Stimulated activated CD4-positive, alpha-beta T cell treated with anti-CD3 and anti-CD28 coated beads, Interleukin-4, amount 100 ng/mL, for 48 hours (primary cell): ENCODE results near the gene CXorf38.

Source experiments
- DNase-seq, 2 donors: peaks; one replicate each; pipeline ENCODE4 v3.0.0-alpha.2; 2020; ENCODE audit warnings: low read depth in 2 of 2

Gene CXorf38, protein sequence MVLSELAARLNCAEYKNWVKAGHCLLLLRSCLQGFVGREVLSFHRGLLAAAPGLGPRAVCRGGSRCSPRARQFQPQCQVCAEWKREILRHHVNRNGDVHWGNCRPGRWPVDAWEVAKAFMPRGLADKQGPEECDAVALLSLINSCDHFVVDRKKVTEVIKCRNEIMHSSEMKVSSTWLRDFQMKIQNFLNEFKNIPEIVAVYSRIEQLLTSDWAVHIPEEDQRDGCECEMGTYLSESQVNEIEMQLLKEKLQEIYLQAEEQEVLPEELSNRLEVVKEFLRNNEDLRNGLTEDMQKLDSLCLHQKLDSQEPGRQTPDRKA

DNA sequence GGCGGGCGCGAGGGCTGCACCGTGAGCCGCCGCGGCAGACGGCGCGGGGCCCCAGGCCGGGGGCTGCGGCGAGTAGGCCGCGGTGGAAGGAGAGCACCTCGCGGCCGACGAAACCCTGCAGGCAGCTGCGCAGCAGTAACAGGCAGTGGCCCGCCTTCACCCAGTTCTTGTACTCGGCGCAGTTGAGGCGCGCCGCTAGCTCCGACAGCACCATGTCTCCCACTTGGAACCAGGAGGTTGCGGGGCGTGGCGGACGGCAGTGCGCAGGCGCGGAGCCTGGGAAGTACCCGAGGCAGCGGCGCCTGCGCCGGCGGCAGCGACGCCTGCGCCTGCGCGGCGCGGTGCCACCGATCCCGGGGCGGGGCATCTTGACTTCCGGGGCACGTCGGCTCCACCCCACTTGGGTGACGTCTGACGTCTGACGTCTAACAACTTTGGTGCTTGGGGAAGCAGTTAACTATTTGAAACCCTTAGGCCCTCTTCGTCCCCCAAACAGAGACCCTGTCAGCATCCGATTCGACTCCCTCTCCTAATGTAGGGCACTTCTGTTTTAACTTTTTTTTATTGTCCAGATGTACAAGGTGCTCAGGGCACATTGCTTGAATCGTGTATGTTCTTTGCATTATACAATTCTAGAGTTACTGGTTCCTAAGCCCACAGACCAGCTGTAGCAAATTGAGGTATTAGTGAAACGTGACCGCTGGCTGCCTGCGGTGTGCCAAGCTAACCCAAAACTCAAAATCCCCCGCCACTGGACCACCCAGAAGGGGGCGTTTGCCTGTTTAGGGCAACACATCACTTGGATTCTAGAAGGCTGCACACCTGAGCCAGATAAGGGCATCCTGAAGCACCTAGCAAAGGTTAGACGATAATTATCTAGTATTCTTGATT is at the start of gene CXorf38:
Gene CXorf38 (minus strand): TSS at position 255 of the 891 bp plus-strand sequence. CDS start 41 bp downstream, at position 214.
- DNase-seq = peak; percentile 82 to 84

DNA sequence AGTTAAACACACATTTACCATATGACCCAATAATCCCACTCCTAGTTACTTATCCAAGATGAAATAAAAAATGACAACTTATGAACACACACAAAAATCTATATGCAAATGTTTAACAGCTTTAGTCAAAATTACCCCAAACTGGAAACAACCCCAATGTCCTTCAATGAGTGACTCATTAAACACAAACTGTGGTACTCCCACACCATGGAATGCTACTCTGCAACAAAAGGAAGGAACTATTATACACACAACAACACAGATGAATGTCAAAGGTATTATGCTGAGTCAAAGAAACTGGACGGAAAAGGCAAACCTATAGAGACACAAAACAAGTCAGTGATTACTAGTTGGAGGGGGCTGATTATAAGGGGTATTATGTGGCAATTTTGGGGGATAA is 47.4 kb upstream of the CXorf38 start:
- no peak for DNase-seq

DNA sequence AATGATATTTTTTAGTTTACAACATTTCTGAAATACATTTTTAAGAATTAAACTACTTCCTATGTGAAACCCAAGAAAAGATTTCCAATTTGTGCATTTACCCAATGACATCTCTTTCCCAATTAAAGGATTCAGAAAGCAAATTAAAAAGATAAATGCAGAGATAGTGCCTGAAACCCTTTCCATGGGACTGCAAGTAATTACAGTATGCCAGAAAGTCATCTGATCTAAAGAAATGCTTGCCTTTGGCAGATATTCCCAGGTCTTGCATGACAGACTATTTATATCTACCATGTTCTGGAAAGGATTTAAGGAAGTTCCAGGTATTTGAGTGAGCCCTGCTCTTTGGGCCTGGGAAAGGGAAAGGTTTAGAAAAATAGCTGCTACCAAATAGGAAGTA is 41.6 kb upstream of the CXorf38 start:
- DNase-seq = no peak

DNA sequence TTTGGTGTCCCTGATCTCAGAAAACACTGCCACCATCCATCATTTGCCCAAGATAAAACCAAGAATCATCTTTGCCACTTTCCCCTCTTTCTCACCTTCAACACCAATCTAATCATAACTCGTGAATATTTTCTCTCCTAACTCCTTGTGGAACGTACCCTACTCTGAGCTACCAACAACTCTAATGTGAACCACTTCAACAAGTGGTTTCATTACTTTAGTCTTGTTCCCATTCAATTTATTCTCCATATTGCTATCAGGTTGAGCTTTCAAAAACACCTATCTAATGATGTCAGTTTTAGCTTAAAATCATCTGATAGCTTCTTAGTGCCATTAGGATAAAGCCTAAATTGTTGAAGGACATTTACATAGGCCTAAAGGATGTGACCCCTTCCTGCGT is 39.8 kb upstream of the CXorf38 start:
- DNase-seq = no peak

DNA sequence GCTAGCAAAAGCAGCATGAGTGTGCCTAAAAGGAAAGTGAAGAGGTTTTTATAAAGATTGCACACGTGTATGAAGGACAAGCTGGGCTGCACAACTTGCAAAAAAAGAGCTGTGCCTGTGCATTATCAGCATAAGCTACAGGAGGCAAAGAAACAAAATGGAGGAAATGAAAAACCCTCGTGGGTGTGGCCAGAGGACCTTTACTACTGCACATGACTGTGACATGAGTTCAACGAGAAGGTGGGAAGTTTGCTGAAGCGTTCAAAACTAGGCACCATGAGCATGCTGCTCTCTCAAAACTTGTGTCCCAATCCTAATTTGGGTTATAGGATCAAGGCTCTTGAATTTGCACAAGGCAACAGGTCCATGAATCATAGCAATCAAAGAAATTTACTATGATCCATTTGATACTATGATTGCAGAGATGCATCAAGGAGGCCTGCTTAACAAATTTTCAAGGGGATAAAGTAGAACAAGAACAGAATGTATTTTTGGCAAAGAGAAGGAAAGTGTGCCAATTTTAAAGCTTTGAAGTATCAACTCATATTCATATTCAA is 38.1 kb upstream of the CXorf38 start:
- DNase-seq = no peak

DNA sequence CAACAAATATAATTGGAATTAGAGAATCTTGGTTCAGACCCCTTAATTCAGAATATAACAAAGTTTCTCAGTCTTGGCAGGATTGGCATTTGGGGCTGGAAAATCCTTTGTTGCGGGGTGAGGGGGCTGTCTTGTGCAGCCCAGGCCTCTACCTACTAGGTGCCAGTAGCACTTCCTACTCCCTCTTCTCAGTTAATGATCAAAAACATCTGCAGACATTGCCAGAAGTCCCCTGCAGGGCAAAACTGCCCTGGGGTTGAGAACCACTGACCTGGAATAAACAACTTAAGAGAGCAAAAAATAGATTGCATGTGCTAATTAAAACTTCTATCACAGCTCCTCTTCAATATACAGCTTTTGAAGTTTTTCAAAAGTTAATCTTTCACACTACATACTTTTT is 36.7 kb upstream of the CXorf38 start:
- DNase-seq = no peak

DNA sequence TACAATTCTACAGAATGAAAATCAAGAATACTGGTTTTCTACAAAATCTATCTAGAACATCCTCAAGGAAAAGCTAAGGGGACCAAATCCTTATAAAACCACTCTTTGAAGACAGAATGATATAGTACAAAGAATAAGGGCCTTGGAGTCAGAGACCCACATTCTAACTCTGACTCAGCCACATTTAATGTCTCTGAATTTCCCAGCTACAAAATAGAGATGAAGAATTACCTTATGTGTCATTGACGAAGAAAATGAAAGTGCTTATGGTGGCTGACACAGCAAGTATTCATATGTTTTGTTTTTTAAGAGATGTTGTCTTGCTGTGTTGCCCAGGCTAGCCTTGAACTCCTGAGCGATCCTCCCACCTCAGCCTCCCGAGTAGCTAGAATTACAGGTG is 35.9 kb upstream of the CXorf38 start:
- DNase-seq = no peak

DNA sequence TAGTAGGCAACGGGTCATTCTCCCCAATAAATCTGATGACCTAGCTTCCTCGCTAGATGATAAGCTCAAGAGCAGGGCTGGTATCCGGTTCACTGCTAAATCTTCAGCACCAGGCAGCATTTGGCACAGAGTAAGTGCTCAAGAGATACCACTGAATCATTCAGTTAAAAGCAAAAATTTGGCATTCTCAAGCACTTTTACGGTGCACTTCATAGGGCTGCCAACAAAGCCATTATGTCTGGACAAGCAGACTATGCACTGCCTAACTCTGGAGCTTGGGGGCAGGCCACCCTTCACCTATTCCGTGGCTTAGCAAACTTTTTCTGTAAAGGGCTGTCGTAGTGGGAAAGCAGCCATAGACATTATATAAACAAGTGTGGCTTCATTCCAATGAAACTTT is 23.8 kb upstream of the CXorf38 start:
- no peak for DNase-seq

DNA sequence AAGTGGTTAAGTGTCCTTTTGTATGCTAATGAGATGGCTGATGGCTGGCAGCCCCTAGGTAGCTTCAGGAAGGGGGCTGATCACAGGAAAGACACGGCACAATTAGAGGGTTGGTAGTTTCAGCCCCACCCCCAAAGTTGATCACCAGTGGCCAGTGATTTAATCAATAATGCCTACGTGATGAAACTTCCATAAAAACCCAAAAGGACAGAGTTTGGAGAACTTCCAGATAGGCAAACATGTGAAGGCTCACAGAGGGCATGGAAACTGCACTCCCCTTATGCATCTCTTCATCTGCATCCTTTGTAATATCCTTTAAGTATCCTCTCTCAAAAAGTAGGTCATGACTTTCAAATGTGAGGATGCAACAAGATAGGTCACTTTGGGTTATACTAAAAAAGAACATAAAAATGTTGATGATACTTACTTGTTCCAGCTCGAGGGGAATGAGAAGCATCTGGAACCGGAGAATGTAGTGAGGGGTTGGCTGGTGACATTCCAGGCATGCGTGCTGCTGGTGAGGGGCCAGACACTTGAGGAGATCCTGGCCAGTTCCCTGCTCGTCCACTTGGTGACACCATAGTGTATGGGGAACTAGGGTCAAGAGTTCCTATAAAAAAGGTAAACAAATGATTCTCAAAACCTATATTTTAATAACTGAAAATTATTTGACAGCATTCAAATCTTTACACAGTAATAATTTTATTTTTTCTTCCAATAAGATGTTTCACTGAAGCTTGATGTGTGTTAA is 16.7 kb upstream of the CXorf38 start:
- no peak for DNase-seq

DNA sequence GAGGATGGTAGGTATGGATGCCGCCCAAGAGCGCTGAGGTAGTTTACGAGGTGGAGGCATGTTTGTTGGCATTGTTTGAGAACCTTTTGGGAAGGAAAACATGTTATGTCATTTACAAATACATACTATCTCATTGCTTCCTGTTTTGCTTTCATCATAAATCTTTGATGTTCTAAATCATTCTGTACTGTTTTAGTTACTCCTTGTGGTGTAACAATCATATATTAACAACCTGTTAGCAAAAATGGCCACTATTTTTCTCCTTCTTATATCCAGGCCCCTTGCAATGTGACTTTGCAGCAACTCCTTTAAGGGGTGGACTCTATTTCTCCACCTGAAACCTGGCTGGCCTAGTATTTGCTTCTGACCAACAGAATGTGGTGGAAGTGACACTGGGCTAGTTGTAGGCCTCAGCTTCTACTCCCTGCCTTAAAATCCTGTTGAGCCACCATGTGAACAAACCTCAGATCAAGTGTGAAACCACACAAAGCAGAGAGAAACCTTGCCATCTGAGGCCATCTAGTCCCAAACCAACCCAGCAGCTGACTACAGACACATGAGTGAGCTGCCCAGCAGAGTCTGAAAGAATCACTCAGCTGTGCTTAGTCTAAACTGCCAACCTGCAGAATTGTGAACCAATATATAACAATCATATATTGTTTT is 15.8 kb upstream of the CXorf38 start:
- DNase-seq = no peak

DNA sequence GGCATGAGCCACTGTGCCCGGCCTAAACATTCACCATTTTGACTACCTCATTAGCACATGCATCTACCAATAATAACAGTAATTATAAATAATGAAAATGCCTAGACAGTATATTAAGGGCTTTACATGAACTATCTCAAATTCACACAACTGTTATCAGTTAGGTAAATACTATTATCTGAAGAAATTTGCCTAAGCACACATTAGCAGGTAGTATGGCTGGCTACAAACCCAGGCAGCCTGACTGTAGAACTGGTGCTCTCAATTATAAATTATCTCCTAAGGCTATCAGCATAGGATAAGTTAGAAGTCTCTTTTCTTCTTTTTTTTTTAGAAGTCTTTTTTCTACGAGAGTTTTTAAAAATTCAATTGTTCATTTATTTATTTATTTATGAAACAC is 14.1 kb upstream of the CXorf38 start:
- no peak for DNase-seq

DNA sequence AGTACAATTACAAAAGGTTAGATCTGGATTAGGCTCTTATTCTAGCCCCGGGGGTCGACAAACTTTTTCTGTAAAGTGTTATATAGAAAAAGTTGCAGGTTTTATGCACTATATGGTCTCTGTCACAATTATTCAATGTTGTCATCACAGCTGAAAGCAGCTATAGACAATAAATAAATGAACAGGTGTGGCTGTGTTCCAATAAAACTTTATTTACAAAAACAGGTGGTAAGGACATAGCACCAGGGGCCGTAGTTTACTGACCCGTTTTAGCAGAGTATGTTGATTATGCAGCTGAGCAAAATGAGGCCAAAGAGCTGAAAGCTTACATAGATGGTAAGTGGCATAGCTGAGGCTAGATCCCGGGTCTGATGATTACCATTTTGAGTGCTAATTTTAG is 13.0 kb upstream of the CXorf38 start:
- DNase-seq = no peak

DNA sequence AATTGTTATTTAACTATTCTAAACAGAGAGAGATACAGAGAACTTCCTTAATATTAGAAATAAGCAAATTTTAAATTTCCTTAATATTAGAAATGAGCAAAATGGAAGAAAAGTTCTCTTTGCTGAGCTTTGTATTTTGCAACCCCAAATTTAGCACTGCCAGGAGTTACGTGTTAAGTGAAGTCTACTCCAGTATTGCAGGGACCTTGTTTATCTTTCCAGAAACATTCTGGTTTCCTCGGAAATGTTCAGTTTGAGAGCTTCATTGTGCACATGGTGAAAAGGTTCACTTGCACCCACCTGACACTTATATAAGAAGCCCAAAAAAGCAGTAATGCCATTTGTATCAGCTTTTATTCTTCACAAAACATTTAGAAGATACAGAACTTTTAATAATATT is 6.2 kb upstream of the CXorf38 start:
- DNase-seq = no peak

DNA sequence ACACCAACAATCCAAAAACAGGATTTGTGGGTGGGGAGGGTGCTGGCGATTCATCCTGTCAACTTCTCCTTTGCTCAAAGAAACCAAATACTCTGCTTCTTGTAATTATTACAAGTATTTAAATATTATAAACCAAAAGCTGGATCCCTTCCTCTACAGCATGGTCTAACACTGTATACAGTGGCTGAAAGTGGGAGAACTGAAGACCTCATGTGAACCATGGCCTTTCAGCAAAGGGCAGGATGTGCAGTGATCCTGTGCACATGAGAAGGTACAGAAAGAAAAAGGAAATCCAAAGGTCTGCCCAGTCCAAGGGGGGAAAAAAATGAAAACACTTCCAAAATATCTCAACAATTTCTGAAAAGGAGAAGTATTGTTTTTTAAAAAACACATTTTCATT is 5.3 kb upstream of the CXorf38 start:
- DNase-seq = no peak

DNA sequence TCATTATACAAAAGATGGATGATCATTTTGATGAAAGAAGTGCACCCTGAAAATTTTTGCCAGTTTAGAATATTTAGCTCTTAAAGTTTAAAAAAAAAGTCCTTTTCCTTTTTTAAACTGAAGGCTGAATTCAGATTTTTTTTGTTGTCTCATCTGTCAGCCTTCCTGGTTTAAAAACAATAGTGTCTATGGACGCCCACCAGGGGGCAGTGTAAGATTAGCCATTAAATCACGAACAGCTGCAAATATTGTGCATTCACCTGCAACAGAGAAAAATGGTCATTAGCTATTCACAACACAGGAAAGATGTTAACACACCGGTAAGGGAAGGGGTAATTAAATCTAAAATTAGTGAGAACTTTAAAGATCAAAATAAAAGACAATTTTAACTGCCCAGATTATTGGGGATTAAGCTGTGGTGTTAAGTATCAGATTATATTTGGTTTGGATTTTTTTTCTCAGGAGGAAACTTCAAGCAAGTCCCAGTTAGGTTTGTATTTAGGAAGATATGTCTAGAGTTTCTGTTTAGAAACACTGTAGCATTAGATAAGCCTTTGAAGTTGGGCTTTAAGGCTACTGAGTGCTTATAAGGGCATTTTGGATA is 4.4 kb upstream of the CXorf38 start:
- DNase-seq = peak in 1 of 2 donors; percentile 47

DNA sequence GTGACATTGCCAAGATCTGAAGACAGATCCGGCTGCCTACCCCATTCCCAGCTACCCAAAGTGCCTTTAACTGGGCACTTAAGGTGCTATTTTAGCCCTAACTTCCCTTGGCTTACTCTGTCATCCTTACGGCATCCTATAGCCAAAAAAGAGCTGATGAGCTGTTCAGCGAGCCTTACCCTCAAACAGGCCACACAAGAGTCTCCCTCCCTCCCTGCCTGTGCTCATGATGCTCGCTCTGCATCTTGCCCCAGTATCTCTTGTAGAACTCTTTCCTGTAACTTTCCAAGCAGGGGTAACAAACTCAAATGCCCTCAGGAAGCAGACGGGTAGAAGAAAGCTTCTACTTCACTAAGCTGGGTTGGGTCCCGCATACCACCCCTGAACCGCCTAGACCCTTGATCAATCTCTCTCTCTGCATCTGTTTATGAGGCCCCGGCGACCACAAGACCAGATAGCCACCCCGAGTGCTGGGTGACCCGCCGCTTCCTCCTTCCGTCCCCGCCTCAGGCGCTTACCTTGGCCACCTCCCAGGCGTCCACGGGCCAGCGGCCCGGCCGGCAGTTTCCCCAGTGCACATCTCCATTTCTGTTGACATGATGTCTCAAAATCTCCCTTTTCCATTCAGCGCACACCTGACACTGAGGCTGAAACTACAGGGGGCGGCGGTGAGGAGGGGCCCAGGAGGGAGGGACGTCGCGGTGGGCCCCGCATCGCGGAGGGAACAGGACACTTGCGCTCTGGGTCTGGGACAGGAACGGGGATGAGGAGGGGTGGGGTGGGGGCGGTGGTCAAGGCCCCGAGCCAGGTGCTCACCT is 663 bp downstream of the CXorf38 start:
- DNase-seq = peak in 1 of 2 donors; percentile 1

DNA sequence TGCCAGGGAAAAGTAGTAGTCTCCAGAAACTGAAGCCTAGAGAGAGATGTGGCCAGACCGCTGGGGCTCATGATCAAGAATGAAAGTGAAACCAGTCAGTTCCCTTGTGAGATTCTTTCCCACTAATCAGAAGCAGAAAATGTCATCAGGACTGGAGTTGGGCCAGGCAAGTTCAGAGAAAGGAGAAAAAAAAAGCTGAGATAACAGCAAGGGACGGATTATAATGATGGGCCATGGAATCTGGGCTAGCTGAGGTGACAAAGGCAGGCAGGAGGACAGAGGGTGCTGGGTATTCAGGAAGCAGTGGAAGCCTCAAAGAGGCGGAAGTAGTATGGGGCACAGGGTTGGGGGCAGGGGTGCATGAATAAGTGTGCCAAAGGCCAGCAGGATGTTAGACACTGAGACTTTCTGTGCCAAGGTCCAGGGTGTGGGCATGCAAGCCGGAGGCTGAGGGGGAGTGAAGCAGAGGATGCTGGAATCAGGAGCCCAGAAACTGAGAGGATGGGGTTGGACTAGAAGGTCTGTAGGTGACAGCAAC is 2.5 kb downstream of the CXorf38 start:
- DNase-seq = peak in 1 of 2 donors; percentile 9

DNA sequence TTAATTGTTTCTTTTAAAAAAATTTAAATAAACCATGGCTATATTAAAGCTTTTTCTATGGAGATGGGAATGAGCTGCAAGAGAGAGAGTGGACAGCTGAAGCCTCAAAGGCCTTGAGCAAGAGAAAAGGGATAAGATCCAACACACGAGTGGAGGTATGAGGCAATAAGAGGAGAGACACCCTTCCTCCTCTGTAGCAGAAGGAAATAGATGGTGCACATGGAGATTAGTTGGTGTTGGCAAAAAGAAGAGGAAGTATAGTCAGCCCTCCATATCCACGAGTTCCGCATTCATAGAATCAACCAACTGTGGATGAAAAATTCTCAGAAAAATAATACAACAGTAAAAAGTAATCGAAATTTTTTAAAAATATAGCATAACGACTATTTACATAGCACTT is 3.2 kb downstream of the CXorf38 start:
- no peak for DNase-seq

DNA sequence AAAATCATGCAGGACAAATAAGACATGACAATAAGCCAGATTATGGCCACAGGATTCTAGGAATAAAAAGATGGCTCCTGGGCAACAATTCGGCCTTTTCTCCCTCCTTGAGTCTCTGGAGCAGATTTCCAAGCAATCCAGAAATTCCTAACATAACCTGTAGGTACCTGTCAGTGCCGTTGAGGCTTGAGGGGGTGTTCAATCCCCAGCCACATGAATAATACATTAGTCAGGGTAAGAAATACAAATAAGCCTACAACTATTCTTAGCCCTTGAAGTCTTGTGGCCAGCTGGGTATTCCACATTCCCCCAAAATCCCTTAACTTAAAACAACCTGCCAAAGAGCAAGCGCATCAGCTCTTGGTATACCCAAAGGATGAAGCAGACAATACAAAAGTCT is 9.7 kb downstream of the CXorf38 start:
- DNase-seq = no peak

DNA sequence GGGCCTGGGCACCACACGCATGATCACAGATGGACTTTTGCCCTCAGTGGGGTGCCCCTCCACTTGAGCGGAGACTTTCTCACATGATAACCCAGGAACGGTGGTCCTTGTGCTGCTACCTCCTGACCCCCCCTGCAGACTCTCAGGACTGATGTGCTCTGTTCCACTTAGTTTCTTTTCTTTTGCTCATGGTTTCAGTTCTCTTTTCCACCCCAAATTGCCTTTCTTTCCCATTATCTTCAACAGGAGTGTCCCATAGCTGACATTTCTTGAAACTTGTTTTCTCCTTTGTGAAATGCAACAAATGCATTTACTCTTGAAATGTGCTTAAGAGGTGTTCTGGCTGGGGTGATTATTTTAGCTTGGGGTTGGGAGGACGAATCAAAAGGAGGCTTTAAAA is 15.2 kb downstream of the CXorf38 start:
- no peak for DNase-seq
